ENCODE results near the gene ZNF8.

The ZNF8 gene

DNA sequence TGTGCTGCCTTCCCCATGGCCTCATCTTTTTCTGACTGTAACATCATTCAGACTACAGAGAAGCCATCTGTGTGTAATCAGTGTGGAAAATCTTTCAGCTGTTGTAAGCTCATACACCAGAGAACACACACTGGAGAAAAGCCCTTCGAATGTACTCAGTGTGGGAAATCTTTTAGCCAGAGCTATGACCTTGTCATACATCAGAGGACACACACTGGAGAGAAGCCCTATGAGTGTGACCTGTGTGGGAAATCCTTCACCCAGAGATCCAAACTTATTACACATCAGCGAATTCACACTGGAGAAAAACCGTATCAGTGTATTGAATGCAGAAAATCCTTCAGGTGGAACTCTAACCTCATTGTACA is 17.2 kb upstream of the ZNF8 start:
- Histone ChIP-seq H3K9me2 (replicated peaks; ENCODE audit: low read depth, low read length) (no peaks in the 10 kb centered on the region), H3K79me2 (ENCODE audit: insufficient read depth, low read length) (no peaks in the 10 kb centered on the region), H3K4me2 (ENCODE audit: low read depth, low read length, poor library complexity, severe bottlenecking) (no peak overlapping the region), H3F3A (ENCODE audit: low read depth) (0 out of 2 replicates have a peak, but pooled peaks cover 3% of the 10 kb centered on the region), H3K9me3 (ENCODE audit: insufficient read depth, low read depth, low read length) (peaks cover 81% of the 10 kb centered on the region), H3K9ac (ENCODE audit: low read depth, low read length, poor library complexity, severe bottlenecking) (no peak overlapping the region), H3K36me3 (ENCODE audit: insufficient read depth, low read length) (peaks cover 58% of the 10 kb centered on the region), H4K20me1 (ENCODE audit: insufficient read depth, low read length, poor library complexity, severe bottlenecking) (no peaks in the 10 kb centered on the region), H3K27me3 (ENCODE audit: insufficient read depth, low read length, poor library complexity, severe bottlenecking) (no peaks in the 10 kb centered on the region), H2AFZ (ENCODE audit: low read length) (no peak overlapping the region), H3K4me1 (ENCODE audit: insufficient read depth, low read length, poor library complexity, severe bottlenecking) (no peaks in the 10 kb centered on the region), H3K4me3 (ENCODE audit: low read length, poor library complexity, severe bottlenecking) (no peak overlapping the region)
- no peak for TF ChIP-seq CTCF (conservative IDR thresholded peaks at IDR 0.05; ENCODE audit: low read length)
- TF ChIP-seq EZH2phosphoT487 (IDR thresholded peaks at IDR 0.05; ENCODE audit: borderline replicate concordance), result no peak

- no peaks in the 10 kb centered on the region for H3K9me2 ChIP-seq (replicated peaks; ENCODE audit: low read depth, low read length)
- H2AFZ ChIP-seq (ENCODE audit: low read length), result no peak overlapping the region
- no peak overlapping the region for H3K4me2 ChIP-seq (ENCODE audit: low read depth, low read length, poor library complexity, severe bottlenecking)
- peaks cover 54% of the 10 kb centered on the region for H3K36me3 ChIP-seq (ENCODE audit: insufficient read depth, low read length)
- H3K27me3 ChIP-seq (ENCODE audit: insufficient read depth, low read length, poor library complexity, severe bottlenecking), result no peaks in the 10 kb centered on the region
- H3K4me1 ChIP-seq (ENCODE audit: insufficient read depth, low read length, poor library complexity, severe bottlenecking), result no peaks in the 10 kb centered on the region
- H3K9me3 ChIP-seq (ENCODE audit: insufficient read depth, low read depth, low read length), result peaks cover 80% of the 10 kb centered on the region
- no peak overlapping the region for H3K4me3 ChIP-seq (ENCODE audit: low read length, poor library complexity, severe bottlenecking)
- no peak for TF ChIP-seq EZH2phosphoT487 (IDR thresholded peaks at IDR 0.05; ENCODE audit: borderline replicate concordance)
- TF ChIP-seq CTCF (conservative IDR thresholded peaks at IDR 0.05; ENCODE audit: low read length), result no peak
- H3F3A ChIP-seq (ENCODE audit: low read depth), result 0 out of 2 replicates have a peak, but pooled peaks cover 3% of the 10 kb centered on the region
- no peaks in the 10 kb centered on the region for H4K20me1 ChIP-seq (ENCODE audit: insufficient read depth, low read length, poor library complexity, severe bottlenecking)
- H3K9ac ChIP-seq (ENCODE audit: low read depth, low read length, poor library complexity, severe bottlenecking), result no peak overlapping the region
- H3K79me2 ChIP-seq (ENCODE audit: insufficient read depth, low read length), result no peaks in the 10 kb centered on the region
Measured at GRCh38 chr19:58261968-58262921, 16.5 kb upstream of the ZNF8 start.

DNA sequence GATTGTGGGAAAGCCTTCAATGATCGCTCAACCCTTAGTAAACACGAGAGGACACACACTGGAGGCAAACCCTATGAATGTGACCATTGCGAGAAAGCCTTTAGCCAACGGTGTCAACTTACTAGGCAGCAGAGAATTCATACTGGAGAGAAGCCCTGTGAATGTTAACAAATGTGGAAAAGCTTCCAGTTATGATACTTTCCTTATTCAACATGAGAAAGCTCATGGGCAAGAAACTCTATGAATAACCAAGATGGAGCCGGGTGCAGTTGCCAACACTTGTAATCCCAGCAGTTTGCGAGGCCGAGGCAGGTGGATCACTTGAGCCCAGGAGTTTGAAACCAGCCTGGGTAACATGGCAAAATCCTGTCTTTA is 15.8 kb upstream of the ZNF8 start:
- no peak for TF ChIP-seq EZH2phosphoT487 (IDR thresholded peaks at IDR 0.05; ENCODE audit: borderline replicate concordance)
- no peak for TF ChIP-seq CTCF (conservative IDR thresholded peaks at IDR 0.05; ENCODE audit: low read length)
- H3K27me3 ChIP-seq (ENCODE audit: insufficient read depth, low read length, poor library complexity, severe bottlenecking), result no peaks in the 10 kb centered on the region
- no peak overlapping the region for H3K9ac ChIP-seq (ENCODE audit: low read depth, low read length, poor library complexity, severe bottlenecking)
- no peak overlapping the region for H2AFZ ChIP-seq (ENCODE audit: low read length)
- H3K4me3 ChIP-seq (ENCODE audit: low read length, poor library complexity, severe bottlenecking), result no peak overlapping the region
- no peaks in the 10 kb centered on the region for H4K20me1 ChIP-seq (ENCODE audit: insufficient read depth, low read length, poor library complexity, severe bottlenecking)
- 0 out of 2 replicates have a peak, but pooled peaks cover 3% of the 10 kb centered on the region for H3F3A ChIP-seq (ENCODE audit: low read depth)
- no peaks in the 10 kb centered on the region for H3K9me2 ChIP-seq (replicated peaks; ENCODE audit: low read depth, low read length)
- H3K4me2 ChIP-seq (ENCODE audit: low read depth, low read length, poor library complexity, severe bottlenecking), result no peak overlapping the region
- H3K9me3 ChIP-seq (ENCODE audit: insufficient read depth, low read depth, low read length), result peaks cover 73% of the 10 kb centered on the region
- no peaks in the 10 kb centered on the region for H3K79me2 ChIP-seq (ENCODE audit: insufficient read depth, low read length)
- H3K4me1 ChIP-seq (ENCODE audit: insufficient read depth, low read length, poor library complexity, severe bottlenecking), result no peaks in the 10 kb centered on the region
- peaks cover 47% of the 10 kb centered on the region for H3K36me3 ChIP-seq (ENCODE audit: insufficient read depth, low read length)

All from Loucy (cell line).